ENCODE results near the gene FAM234A.

DNA sequence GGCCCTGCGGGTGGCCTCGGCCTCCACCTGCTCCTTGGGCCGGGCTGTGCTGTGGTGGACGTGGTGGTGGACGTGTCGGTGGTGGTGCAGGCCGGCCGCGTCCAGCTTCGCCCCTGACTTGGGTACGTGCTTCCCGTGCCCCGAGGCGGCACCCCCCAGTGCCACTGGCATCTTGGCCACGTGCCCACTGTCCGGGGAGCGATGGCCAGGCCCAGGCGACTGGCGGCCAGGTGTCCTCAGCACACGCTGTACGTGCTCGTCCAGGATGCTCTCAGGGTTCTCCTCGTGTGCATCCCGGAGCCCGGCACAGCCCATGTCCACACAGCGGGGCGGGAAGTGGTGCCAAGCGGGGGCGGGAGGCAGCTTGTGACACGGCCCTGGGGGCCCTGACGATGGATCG is 63.2 kb downstream of the FAM234A start:
- TF ChIP-seq POLR2AphosphoS5 (IDR thresholded peaks at IDR 0.05; ENCODE audit: low read depth, low read length) = no peak
- TF ChIP-seq POLR2A (IDR thresholded peaks at IDR 0.05; ENCODE audit: low read depth, low read length) = no peak

Data from GM12891 (cell line).